ENCODE data around the gene TBCK.

- no peak for TF ChIP-seq SRSF1 (IDR thresholded peaks at IDR 0.05; ENCODE audit: low read depth, low read length)
- TF ChIP-seq, protein P1, sequence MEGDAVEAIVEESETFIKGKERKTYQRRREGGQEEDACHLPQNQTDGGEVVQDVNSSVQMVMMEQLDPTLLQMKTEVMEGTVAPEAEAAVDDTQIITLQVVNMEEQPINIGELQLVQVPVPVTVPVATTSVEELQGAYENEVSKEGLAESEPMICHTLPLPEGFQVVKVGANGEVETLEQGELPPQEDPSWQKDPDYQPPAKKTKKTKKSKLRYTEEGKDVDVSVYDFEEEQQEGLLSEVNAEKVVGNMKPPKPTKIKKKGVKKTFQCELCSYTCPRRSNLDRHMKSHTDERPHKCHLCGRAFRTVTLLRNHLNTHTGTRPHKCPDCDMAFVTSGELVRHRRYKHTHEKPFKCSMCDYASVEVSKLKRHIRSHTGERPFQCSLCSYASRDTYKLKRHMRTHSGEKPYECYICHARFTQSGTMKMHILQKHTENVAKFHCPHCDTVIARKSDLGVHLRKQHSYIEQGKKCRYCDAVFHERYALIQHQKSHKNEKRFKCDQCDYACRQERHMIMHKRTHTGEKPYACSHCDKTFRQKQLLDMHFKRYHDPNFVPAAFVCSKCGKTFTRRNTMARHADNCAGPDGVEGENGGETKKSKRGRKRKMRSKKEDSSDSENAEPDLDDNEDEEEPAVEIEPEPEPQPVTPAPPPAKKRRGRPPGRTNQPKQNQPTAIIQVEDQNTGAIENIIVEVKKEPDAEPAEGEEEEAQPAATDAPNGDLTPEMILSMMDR (IDR thresholded peaks at IDR 0.05 in 2 of 3, conservative IDR thresholded peaks at IDR 0.05 in 1 of 3; ENCODE audit: insufficient read depth in 2 of 3, low read depth in 1 of 3, low read length in 3 of 3): no peak
- TF ChIP-seq RNF2 (IDR thresholded peaks at IDR 0.05): no peak
- TF ChIP-seq RBM22 (IDR thresholded peaks at IDR 0.05; ENCODE audit: low read depth, low read length, poor library complexity, severe bottlenecking): no peak
- no peak for TF ChIP-seq SETDB1 (IDR thresholded peaks at IDR 0.05; ENCODE audit: low read length)
- TF ChIP-seq ZNF263 (CRISPR knock-in tag; IDR thresholded peaks at IDR 0.05; ENCODE audit: borderline replicate concordance): no peak
- no peak for TF ChIP-seq POLR2AphosphoS2 (IDR thresholded peaks at IDR 0.05; ENCODE audit: low read length)
- no peak for TF ChIP-seq CHD2 (IDR thresholded peaks at IDR 0.05; ENCODE audit: low read depth, low read length)
Measured at GRCh38 chr4:106186201-106186600, 129.8 kb downstream of the TBCK start.

Data from K562 (cell line).